Nephron (organoid): Measurements from ENCODE around the gene OR2D2.

Experiments used
- H3K27ac Mint-ChIP-seq, 3 experiments: 2 replicates each; pipeline ENCODE4 v1.8.0; 2020; ENCODE audit warnings: mixed read lengths in 3 of 3, mild to moderate bottlenecking in 2 of 3, moderate library complexity in 1 of 3
- H3K27me3 Mint-ChIP-seq: 2 replicates; pipeline ENCODE4 v1.8.0; 2021; ENCODE audit warnings: low read depth, mild to moderate bottlenecking, moderate library complexity, mixed read lengths
- H3K36me3 Mint-ChIP-seq: 2 replicates; pipeline ENCODE4 v1.8.0; 2020; ENCODE audit warnings: low read depth, mixed read lengths
- H3K4me1 Mint-ChIP-seq: 2 replicates; pipeline ENCODE4 v1.8.0; 2020; ENCODE audit warnings: mixed read lengths
- H3K4me3 Mint-ChIP-seq, 3 experiments: 2 replicates each; pipeline ENCODE4 v1.8.0; 2020; ENCODE audit warnings: mild to moderate bottlenecking in 3 of 3, mixed read lengths in 3 of 3, moderate library complexity in 2 of 3
- H3K9me3 Mint-ChIP-seq: 2 replicates; pipeline ENCODE4 v1.8.0; 2020; ENCODE audit warnings: mixed read lengths
- CTCF ChIP-seq, 3 experiments: fragments of 200-600 bp; sonication (generic); IDR thresholded peaks; one replicate each; pipeline ENCODE4 v1.5.0; 2021; ENCODE audit warnings: antibody characterized with exemption in 3 of 3; ENCODE audit not compliant: unreplicated experiment in 3 of 3

Gene OR2D2

GRCh38 chr11:6927030-6927617, 34.8 kb upstream of the OR2D2 start:
- H3K36me3 Mint-ChIP-seq: peaks cover under 1% of the 10 kb centered on the region
- peak overlapping the region in 1 of 3 experiments; percentile 42 for H3K27ac Mint-ChIP-seq
- peak overlapping the region; percentile 95 to 96 (median 96) for H3K4me3 Mint-ChIP-seq
- TF ChIP-seq CTCF (IDR thresholded peaks at IDR 0.05; ENCODE audit: unreplicated experiment in 3 of 3): no peak
- no peaks in the 10 kb centered on the region for H3K9me3 Mint-ChIP-seq
- peaks cover 8% of the 10 kb centered on the region for H3K4me1 Mint-ChIP-seq
- peaks cover 5% of the 10 kb centered on the region for H3K27me3 Mint-ChIP-seq

- peaks cover 8% of the 10 kb centered on the region for H3K4me1 Mint-ChIP-seq
- H3K27me3 Mint-ChIP-seq: peaks cover 5% of the 10 kb centered on the region
- H3K36me3 Mint-ChIP-seq: no peaks in the 10 kb centered on the region
- peak within 1 kb of the TSS; percentile 20 to 42 (median 37) for H3K27ac Mint-ChIP-seq
- TF ChIP-seq CTCF (IDR thresholded peaks at IDR 0.05; ENCODE audit: unreplicated experiment in 3 of 3): no peak
- peak within 1 kb of the TSS; percentile 95 to 96 (median 96) for H3K4me3 Mint-ChIP-seq
- no peaks in the 10 kb centered on the region for H3K9me3 Mint-ChIP-seq
These were observed 34.1 kb upstream of the OR2D2 start, which contains the start of gene ZNF215 for GRCh38 chr11:6926208-6927029. Gene ZNF215, plus strand, starts transcription at chr11:6926426. Its CDS starts 5,847 bp downstream, at chr11:6932273.

- H3K4me3 Mint-ChIP-seq: peak overlapping the region; percentile 95 to 96 (median 96)
- H3K27me3 Mint-ChIP-seq: peaks cover 5% of the 10 kb centered on the region
- H3K27ac Mint-ChIP-seq: peak overlapping the region; percentile 11 to 37 (median 20)
- H3K4me1 Mint-ChIP-seq: peaks cover 8% of the 10 kb centered on the region
- H3K9me3 Mint-ChIP-seq: no peaks in the 10 kb centered on the region
- no peaks in the 10 kb centered on the region for H3K36me3 Mint-ChIP-seq
- no peak for TF ChIP-seq CTCF (IDR thresholded peaks at IDR 0.05; ENCODE audit: unreplicated experiment in 3 of 3)
These were observed 33.4 kb upstream of the OR2D2 start for GRCh38 chr11:6925636-6926207.

- TF ChIP-seq CTCF (IDR thresholded peaks at IDR 0.05; ENCODE audit: unreplicated experiment in 3 of 3): no peak
- Mint-ChIP-seq H3K27me3 (peaks cover 5% of the 10 kb centered on the region), H3K27ac (peak overlapping the region in 1 of 3 experiments; percentile 37), H3K4me1 (peaks cover 8% of the 10 kb centered on the region), H3K36me3 (no peaks in the 10 kb centered on the region), H3K9me3 (no peaks in the 10 kb centered on the region), H3K4me3 (peak overlapping the region; percentile 22 to 96 (median 64))
These were observed 32.8 kb upstream of the OR2D2 start for GRCh38 chr11:6925007-6925577.

DNA sequence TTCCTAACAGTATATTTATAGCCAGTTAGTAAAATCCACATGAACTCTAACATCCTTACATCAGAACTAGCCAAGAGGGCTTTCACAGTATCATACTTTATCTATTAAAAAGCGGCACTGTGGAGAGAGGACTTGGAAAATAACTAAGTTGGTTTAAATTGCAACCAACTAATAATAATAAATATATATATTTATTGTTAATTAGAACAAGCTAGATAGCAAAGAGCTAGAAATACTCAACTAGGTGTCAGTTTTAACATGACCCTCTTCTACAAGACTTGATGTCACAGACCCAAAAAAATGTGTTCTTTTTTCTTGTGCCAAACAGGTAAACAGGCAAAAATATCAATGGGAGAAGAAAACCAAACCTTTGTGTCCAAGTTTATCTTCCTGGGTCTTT, 28.4 kb upstream of the OR2D2 start, which contains the start of gene OR2D3:
Gene OR2D3 (plus strand): TSS at position 301 of the 400 bp plus-strand sequence. CDS start 0 bp downstream, at position 301.
- H3K36me3 Mint-ChIP-seq: no peaks in the 10 kb centered on the region
- TF ChIP-seq CTCF (IDR thresholded peaks at IDR 0.05; ENCODE audit: unreplicated experiment in 3 of 3): no peak
- no peaks in the 10 kb centered on the region for H3K4me1 Mint-ChIP-seq
- H3K4me3 Mint-ChIP-seq: no peak within 1 kb of the TSS
- H3K27me3 Mint-ChIP-seq: peaks cover 2% of the 10 kb centered on the region
- no peaks in the 10 kb centered on the region for H3K9me3 Mint-ChIP-seq
- H3K27ac Mint-ChIP-seq: no peak within 1 kb of the TSS
